Kidney (tissue), 14 donors: ENCODE results near the gene XYLT1. TPM values are rescaled to one million over a fixed set of nuclear protein-coding genes. Genes with fewer than 3 reads are reported as not detected.

Experiments
- DNase-seq, 5 donors: peaks; one replicate each; pipeline ENCODE4 v3.0.0-alpha.2; 2013 to 2020
- FAIRE-seq: peaks from 2 replicates; lab custom pipeline; 2012; peaks lifted over from hg19 to GRCh38; lab: Jason Lieb, UNC
- H3K27ac ChIP-seq, 2 donors: one replicate each; pipeline ENCODE4 v1.7.0; 2013; ENCODE audit warnings: low read depth in 2 of 2, low read length in 2 of 2, inconsistent platforms in 1 of 2
- H3K27me3 ChIP-seq: one replicate; pipeline ENCODE4 v1.7.1; 2013; ENCODE audit warnings: low read length, inconsistent platforms; ENCODE audit not compliant: control insufficient read depth, insufficient read depth
- H3K36me3 ChIP-seq, 3 donors: one replicate each; pipeline versions ENCODE4 v1.7.0 to v1.7.1; 2013; ENCODE audit warnings: low read length in 3 of 3, control low read depth in 1 of 3, inconsistent platforms in 1 of 3; ENCODE audit not compliant: insufficient read depth in 3 of 3, control insufficient read depth in 2 of 3
- H3K4me1 ChIP-seq, 3 donors: one replicate each; pipeline versions ENCODE4 v1.7.0 to v1.7.1; 2013; ENCODE audit warnings: low read length in 3 of 3, inconsistent platforms in 1 of 3, low read depth in 1 of 3; ENCODE audit not compliant: control insufficient read depth in 2 of 3, insufficient read depth in 2 of 3
- H3K4me3 ChIP-seq, 3 donors: one replicate each; pipeline versions ENCODE4 v1.7.0 to v1.8.1; 2013; ENCODE audit warnings: low read length in 3 of 3, control low read depth in 1 of 3, inconsistent platforms in 1 of 3
- H3K9ac ChIP-seq, 3 donors: one replicate each; pipeline versions ENCODE4 v1.7.0 to v1.7.1; 2013; ENCODE audit warnings: low read length in 3 of 3, control low read depth in 1 of 3, inconsistent platforms in 1 of 3
- H3K9me3 ChIP-seq, 3 donors: one replicate each; pipeline versions ENCODE4 v1.7.0 to v1.7.1; 2013; ENCODE audit warnings: low read length in 3 of 3, control low read depth in 1 of 3, inconsistent platforms in 1 of 3; ENCODE audit not compliant: control insufficient read depth in 2 of 3, insufficient read depth in 1 of 3
- intact Hi-C: fragments of 100-400 bp; cut with DNase I; formaldehyde crosslinking; loops from one replicate; pipeline ENCODE4 v1.11.1; 2022
- polyA plus RNA-seq: library from polyadenylated mRNA; stranded (reverse); fragments of 350-450 nt; fragmentation: Illumina TruSeq; extraction: RNeasy Lipid Tissue Mini Kit (QIAGEN cat#74804); gene quantifications from one replicate; pipeline ENCODE4 v1.2.3, GENCODE V29; 2014; ENCODE audit warnings: low read depth, low replicate concordance; ENCODE audit not compliant: insufficient read depth
- total RNA-seq: library from RNA; stranded (reverse); fragmentation: NEBNext Ultra II Directional; extraction: Animal tissue kit (Norgen Biotek cat#: 25700); gene quantifications from one replicate; pipeline ENCODE4 v1.2.1, GENCODE V29; 2021
- TF ChIP-seq, protein P1 (sequence below): IDR thresholded peaks from 3 replicates; pipeline ENCODE4 v1.5.1; 2012; ENCODE audit warnings: mild to moderate bottlenecking, moderate library complexity, borderline replicate concordance; ENCODE audit not compliant: insufficient read depth; ENCODE audit errors: extremely low read depth
- donor health status: control.
- donor health status: control.
- donor health status: control.
- donor health status: control.
- donor health status: control.
- donor health status: DM: yes; HTN: yes; CAD: no.
- donor health status: Normal renal cell carcinoma (clear cell type).

XYLT1 gene
- total and polyA plus RNA-seq, 2 donors from 2014 or later = 0.52 to 7.6 TPM

DNA sequence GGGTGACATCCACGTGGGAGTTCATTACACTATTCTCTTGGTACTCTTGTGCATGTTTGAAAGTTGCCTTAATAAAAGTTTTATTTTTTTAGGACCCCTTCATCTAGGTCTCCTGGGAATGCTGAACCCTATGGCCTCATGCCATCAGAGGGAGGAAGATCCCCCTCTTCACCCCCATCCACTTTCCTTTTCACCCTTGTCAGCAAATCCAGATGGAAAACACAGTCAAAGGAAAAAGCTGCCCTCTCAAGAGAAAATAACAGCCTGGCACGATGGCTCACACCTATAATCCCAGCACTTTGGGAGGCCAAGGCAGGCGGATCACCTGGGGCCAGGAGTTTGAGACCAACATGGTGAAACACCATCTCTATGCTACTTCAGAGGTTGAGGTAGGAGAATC is 274.2 kb downstream of the XYLT1 start:
- H3K4me3 ChIP-seq = no peak overlapping the region
- H3K4me1 ChIP-seq = no peaks in the 10 kb centered on the region
- FAIRE-seq (no peak), DNase-seq (no peak)
- intact Hi-C loops = no loop called here
- no peaks in the 10 kb centered on the region for H3K9me3 ChIP-seq
- no peak overlapping the region for H3K27ac ChIP-seq
- H3K36me3 ChIP-seq = no peaks in the 10 kb centered on the region
- TF ChIP-seq, protein P1, sequence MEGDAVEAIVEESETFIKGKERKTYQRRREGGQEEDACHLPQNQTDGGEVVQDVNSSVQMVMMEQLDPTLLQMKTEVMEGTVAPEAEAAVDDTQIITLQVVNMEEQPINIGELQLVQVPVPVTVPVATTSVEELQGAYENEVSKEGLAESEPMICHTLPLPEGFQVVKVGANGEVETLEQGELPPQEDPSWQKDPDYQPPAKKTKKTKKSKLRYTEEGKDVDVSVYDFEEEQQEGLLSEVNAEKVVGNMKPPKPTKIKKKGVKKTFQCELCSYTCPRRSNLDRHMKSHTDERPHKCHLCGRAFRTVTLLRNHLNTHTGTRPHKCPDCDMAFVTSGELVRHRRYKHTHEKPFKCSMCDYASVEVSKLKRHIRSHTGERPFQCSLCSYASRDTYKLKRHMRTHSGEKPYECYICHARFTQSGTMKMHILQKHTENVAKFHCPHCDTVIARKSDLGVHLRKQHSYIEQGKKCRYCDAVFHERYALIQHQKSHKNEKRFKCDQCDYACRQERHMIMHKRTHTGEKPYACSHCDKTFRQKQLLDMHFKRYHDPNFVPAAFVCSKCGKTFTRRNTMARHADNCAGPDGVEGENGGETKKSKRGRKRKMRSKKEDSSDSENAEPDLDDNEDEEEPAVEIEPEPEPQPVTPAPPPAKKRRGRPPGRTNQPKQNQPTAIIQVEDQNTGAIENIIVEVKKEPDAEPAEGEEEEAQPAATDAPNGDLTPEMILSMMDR = no peak
- H3K27me3 ChIP-seq = no peaks in the 10 kb centered on the region
- H3K9ac ChIP-seq = no peak overlapping the region

DNA sequence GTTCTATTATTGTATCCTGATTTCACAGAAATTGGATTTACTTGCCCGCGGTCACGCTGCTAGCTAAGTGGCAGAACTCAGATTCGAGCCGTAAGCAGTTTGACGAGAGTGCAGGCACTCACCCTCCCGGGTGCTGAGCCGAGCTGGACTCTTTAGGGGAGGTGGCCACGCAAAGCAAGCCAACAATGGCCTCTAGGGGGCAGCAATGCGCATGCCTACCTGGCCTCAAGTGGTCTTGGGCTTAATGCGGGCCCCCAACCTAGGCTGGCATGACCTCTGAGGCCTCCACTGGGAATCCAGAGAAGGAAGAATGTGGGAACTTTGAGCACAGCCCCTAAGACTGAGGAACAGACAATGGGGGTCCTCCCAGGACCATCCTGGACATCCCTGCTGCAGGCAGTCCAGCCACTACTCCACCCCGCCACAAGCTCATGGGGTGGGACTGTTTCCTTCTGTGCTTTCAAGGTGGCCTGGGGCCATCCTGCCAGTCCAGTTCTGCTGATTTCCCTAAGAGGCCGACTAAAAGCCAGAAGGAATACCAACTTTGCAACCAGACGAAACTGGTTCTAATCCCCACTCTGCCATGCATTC is 276.5 kb downstream of the XYLT1 start:
- Histone ChIP-seq H3K9ac (no peak overlapping the region), H3K27ac (no peak overlapping the region), H3K4me1 (no peaks in the 10 kb centered on the region), H3K27me3 (no peaks in the 10 kb centered on the region), H3K4me3 (no peak overlapping the region), H3K9me3 (no peaks in the 10 kb centered on the region), H3K36me3 (no peaks in the 10 kb centered on the region)
- FAIRE-seq (no peak), DNase-seq (peak; percentile 43 to 74 (median 49))
- TF ChIP-seq, protein P1 = peak; percentile 53
- intact Hi-C loops = no loop called here

DNA sequence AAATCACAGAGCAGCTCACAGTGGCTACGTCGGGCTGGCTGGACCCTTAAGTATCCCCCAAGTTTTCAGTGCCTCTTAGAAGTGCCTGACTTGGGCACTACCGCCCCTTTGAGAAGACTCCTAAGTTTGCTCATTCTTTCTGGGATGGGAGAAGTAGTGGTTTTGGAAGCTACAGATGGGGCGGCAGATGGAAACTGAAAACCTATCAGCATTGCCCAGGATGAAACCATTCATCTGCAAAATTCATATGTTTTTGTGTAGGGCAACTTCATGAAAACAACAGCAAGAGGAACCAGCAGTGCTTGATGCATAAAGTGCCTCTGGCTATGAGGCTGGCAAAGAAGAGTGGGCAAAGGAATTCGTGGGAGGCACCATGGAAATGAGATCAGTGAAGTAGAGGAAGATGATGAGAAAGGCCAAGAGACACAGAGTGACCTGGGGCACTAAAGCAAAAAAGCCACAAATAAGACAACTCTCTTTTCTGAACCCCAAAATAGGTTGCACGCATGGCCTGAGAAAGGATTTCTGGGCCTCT is 277.1 kb downstream of the XYLT1 start:
- Histone ChIP-seq H3K9ac (no peak overlapping the region), H3K27ac (no peak overlapping the region), H3K4me3 (no peak overlapping the region), H3K4me1 (no peaks in the 10 kb centered on the region), H3K9me3 (no peaks in the 10 kb centered on the region), H3K27me3 (no peaks in the 10 kb centered on the region), H3K36me3 (no peaks in the 10 kb centered on the region)
- peak in 1 of 5 donors; percentile 49 for DNase-seq
- TF ChIP-seq, protein P1 = no peak
- intact Hi-C loops = no loop called here
- FAIRE-seq = no peak
